IMR-90 (cell line): ENCODE data around the gene ERAS. TPM values are rescaled to one million over a fixed set of nuclear protein-coding genes. Genes with fewer than 3 reads are reported as not detected.

Experiments
- ATAC-seq: fragments of 200-7000 bp; cut with Tn5 transposase; 2 replicates; pipeline ENCODE4 v1.9.1; 2020; ENCODE audit warnings: low read depth, mild to moderate bottlenecking, moderate library complexity
- BruUV-seq: library from RNA; stranded (reverse); fragments of 400-500 nt; replicated peaks from 2 replicates; lab custom pipeline; 2021; lab: Mats Ljungman, UMichigan
- CTCF ChIA-PET: fragments of 300-600 bp; formaldehyde crosslinking; extraction: SDS; loops from one replicate; lab custom pipeline; 2021; ENCODE audit warnings: antibody characterized with exemption; lab: Yijun Ruan, JAX
- POLR2A ChIA-PET: fragments of 300-600 bp; sonication (Branson Sonifier 250); formaldehyde crosslinking; loops from one replicate; lab custom pipeline; 2022; ENCODE audit warnings: antibody characterized with exemption; ENCODE audit not compliant: unreplicated experiment; lab: Charles Lee
- DNase-seq: peaks from one replicate; pipeline ENCODE4 v3.0.0; 2013
- H2AFZ ChIP-seq: replicated peaks from 2 replicates; pipeline ENCODE3; 2013; ENCODE audit warnings: low read length, mild to moderate bottlenecking; ENCODE audit not compliant: poor library complexity
- H2AK5ac ChIP-seq: 2 replicates; pipeline ENCODE4 v1.6.1; 2013; ENCODE audit warnings: low read depth, low read length, inconsistent platforms
- H2AK9ac ChIP-seq: replicated peaks from 2 replicates; pipeline ENCODE3; 2013; ENCODE audit warnings: mild to moderate bottlenecking, low read depth, low read length, moderate library complexity; ENCODE audit not compliant: poor library complexity
- H2BK120ac ChIP-seq: 2 replicates; pipeline ENCODE4 v1.6.1; 2013; ENCODE audit warnings: low read depth, low read length, inconsistent platforms
- H2BK15ac ChIP-seq: 3 replicates; pipeline ENCODE4 v1.6.1; 2013; ENCODE audit warnings: low read depth, low read length, inconsistent platforms
- H2BK20ac ChIP-seq: 2 replicates; pipeline ENCODE4 v1.6.1; 2013; ENCODE audit warnings: low read depth, mild to moderate bottlenecking, inconsistent platforms, low read length, moderate library complexity
- H2BK5ac ChIP-seq: 2 replicates; pipeline ENCODE4 v1.6.1; 2013; ENCODE audit warnings: mild to moderate bottlenecking, low read depth, low read length, inconsistent platforms; ENCODE audit not compliant: poor library complexity, severe bottlenecking
- H3K14ac ChIP-seq: replicated peaks from 2 replicates; pipeline ENCODE4 v1.6.1; 2013; ENCODE audit warnings: low read depth, low read length, inconsistent platforms
- H3K18ac ChIP-seq: 2 replicates; pipeline ENCODE4 v1.6.1; 2013; ENCODE audit warnings: low read depth, low read length, control low read depth
- H3K23ac ChIP-seq: 2 replicates; pipeline ENCODE4 v1.6.1; 2013; ENCODE audit warnings: low read depth, low read length, inconsistent platforms
- H3K27ac ChIP-seq: 2 replicates; pipeline ENCODE4 v1.5.1; 2013; ENCODE audit warnings: mild to moderate bottlenecking, control low read depth, low read length; ENCODE audit not compliant: insufficient read depth
- H3K27me3 ChIP-seq: 2 replicates; pipeline ENCODE4 v1.6.1; 2013; ENCODE audit warnings: low read length; ENCODE audit not compliant: control insufficient read depth, insufficient read depth
- H3K36me3 ChIP-seq: 2 replicates; pipeline ENCODE4 v1.6.1; 2013; ENCODE audit warnings: low read length, mixed read lengths; ENCODE audit not compliant: control insufficient read depth, insufficient read depth
- H3K4ac ChIP-seq: 2 replicates; pipeline ENCODE4 v1.6.1; 2013; ENCODE audit warnings: low read depth, low read length, inconsistent platforms
- H3K4me1 ChIP-seq: 2 replicates; pipeline ENCODE4 v1.6.1; 2013; ENCODE audit warnings: low read length, mixed read lengths; ENCODE audit not compliant: control insufficient read depth, insufficient read depth
- H3K4me2 ChIP-seq: 2 replicates; pipeline ENCODE4 v1.6.1; 2013; ENCODE audit warnings: low read depth, mild to moderate bottlenecking, control low read depth, low read length, moderate library complexity
- H3K4me3 ChIP-seq: 2 replicates; pipeline ENCODE4 v1.5.1; 2013; ENCODE audit warnings: low read depth, mild to moderate bottlenecking, control low read depth, low read length, moderate library complexity; ENCODE audit not compliant: insufficient read depth
- H3K56ac ChIP-seq: 2 replicates; pipeline ENCODE4 v1.6.1; 2013; ENCODE audit warnings: low read length, inconsistent platforms; ENCODE audit not compliant: insufficient read depth; ENCODE audit errors: extremely low read depth
- H3K79me1 ChIP-seq, 2 experiments: 2 replicates each; pipeline ENCODE4 v1.6.1; 2013; ENCODE audit warnings: low read length in 2 of 2, inconsistent platforms in 1 of 2, low read depth in 1 of 2
- H3K9ac ChIP-seq: 2 replicates; pipeline ENCODE4 v1.6.1; 2013; ENCODE audit warnings: low read depth, low read length, control low read depth
- H3K9me1 ChIP-seq: 2 replicates; pipeline ENCODE4 v1.6.1; 2013; ENCODE audit warnings: low read length, inconsistent platforms; ENCODE audit not compliant: insufficient read depth
- H3K9me3 ChIP-seq: 2 replicates; pipeline ENCODE4 v1.6.1; 2013; ENCODE audit warnings: low read length; ENCODE audit not compliant: control insufficient read depth, insufficient read depth
- H4K20me1 ChIP-seq: 2 replicates; pipeline ENCODE4 v1.6.1; 2013; ENCODE audit warnings: low read length, inconsistent platforms; ENCODE audit not compliant: insufficient read depth
- H4K5ac ChIP-seq: 2 replicates; pipeline ENCODE4 v1.6.1; 2013; ENCODE audit warnings: mild to moderate bottlenecking, low read depth, low read length, control low read depth
- H4K8ac ChIP-seq, 2 experiments: 2 replicates each; pipeline ENCODE4 v1.6.1; 2013; ENCODE audit warnings: low read depth in 2 of 2, low read length in 2 of 2, control low read depth in 1 of 2, inconsistent platforms in 1 of 2
- H4K91ac ChIP-seq: 2 replicates; pipeline ENCODE4 v1.6.1; 2013; ENCODE audit warnings: low read depth, low read length, inconsistent platforms; ENCODE audit not compliant: insufficient read depth
- BHLHE40 ChIP-seq: fragments of 150-350 bp; IDR thresholded peaks from 2 replicates; pipeline ENCODE4 v1.6.1; 2016; ENCODE audit warnings: mild to moderate bottlenecking, low read depth, low read length
- CEBPB ChIP-seq: IDR thresholded peaks from 2 replicates; pipeline ENCODE4 v1.6.1; 2012; ENCODE audit warnings: low read depth, low read length, improper control_type of control experiment
- CHD1 ChIP-seq: IDR thresholded peaks from 2 replicates; pipeline ENCODE4 v1.6.1; 2012; ENCODE audit warnings: low read depth, low read length, improper control_type of control experiment
- CTCF ChIP-seq: conservative IDR thresholded peaks from 2 replicates; pipeline ENCODE4 v1.5.1; 2012; ENCODE audit warnings: mild to moderate bottlenecking, low read depth, low read length, improper control_type of control experiment
- ELK1 ChIP-seq: fragments of 150-350 bp; IDR thresholded peaks from 2 replicates; pipeline ENCODE4 v1.6.1; 2016; ENCODE audit warnings: low read depth, mild to moderate bottlenecking, low read length, moderate library complexity, borderline replicate concordance
- FOS ChIP-seq: fragments of 150-350 bp; IDR thresholded peaks from 2 replicates; pipeline ENCODE4 v1.6.1; 2016; ENCODE audit warnings: low read depth, low read length
- MAFK ChIP-seq: IDR thresholded peaks from 2 replicates; pipeline ENCODE4 v1.6.1; 2012; ENCODE audit warnings: low read depth, low read length, improper control_type of control experiment
- MAZ ChIP-seq: IDR thresholded peaks from 2 replicates; pipeline ENCODE4 v1.6.1; 2012; ENCODE audit warnings: low read depth, mild to moderate bottlenecking, low read length, improper control_type of control experiment, moderate library complexity, borderline replicate concordance
- MXI1 ChIP-seq: IDR thresholded peaks from 2 replicates; pipeline ENCODE4 v1.6.1; 2012; ENCODE audit warnings: low read depth, mild to moderate bottlenecking, low read length, moderate library complexity, borderline replicate concordance
- NFE2L2 ChIP-seq: fragments of 150-350 bp; IDR thresholded peaks from 2 replicates; pipeline ENCODE4 v1.6.1; 2016; ENCODE audit warnings: low read depth, mild to moderate bottlenecking, low read length
- POLR2A ChIP-seq: IDR thresholded peaks from 2 replicates; pipeline ENCODE4 v1.6.1; 2012; ENCODE audit warnings: mild to moderate bottlenecking, low read depth, low read length
- RAD21 ChIP-seq: IDR thresholded peaks from 2 replicates; pipeline ENCODE4 v1.6.1; 2012; ENCODE audit warnings: low read length, improper control_type of control experiment
- RCOR1 ChIP-seq: IDR thresholded peaks from 2 replicates; pipeline ENCODE4 v1.6.1; 2012; ENCODE audit warnings: mild to moderate bottlenecking, low read length, improper control_type of control experiment; ENCODE audit not compliant: insufficient replicate concordance
- RFX5 ChIP-seq: IDR thresholded peaks from 2 replicates; pipeline ENCODE4 v1.8.0; 2012; ENCODE audit warnings: low read depth, mild to moderate bottlenecking, low read length, moderate library complexity
- SMC3 ChIP-seq: fragments of 150-350 bp; IDR thresholded peaks from 2 replicates; pipeline ENCODE4 v1.6.1; 2016; ENCODE audit warnings: low read depth, mild to moderate bottlenecking, antibody characterized with exemption, low read length, moderate library complexity
- USF2 ChIP-seq: fragments of 150-350 bp; IDR thresholded peaks from 2 replicates; pipeline ENCODE4 v1.6.1; 2017; ENCODE audit warnings: mild to moderate bottlenecking, antibody characterized with exemption, low read length, low read depth
- WGBS, 2 experiments: methylation state at CpG; one replicate each; pipeline versions ENCODE4 v1.1.5 to v1.1.7; 2013; ENCODE audit warnings: missing lambda C conversion rate in 2 of 2; ENCODE audit not compliant: insufficient read length in 1 of 2; ENCODE audit errors: extremely low coverage in 2 of 2; 5-methylcytosine and 5-hydroxymethylcytosine counted together
- dilution Hi-C: fragments of 300-500 bp; cut with HindIII; formaldehyde crosslinking; loops from one replicate; pipeline ENCODE4 v1.14.3; 2018; ENCODE audit warnings: low sequenced_read_pairs; ENCODE audit not compliant: unreplicated experiment
- in situ Hi-C: fragments of 300-500 bp; cut with MboI; formaldehyde crosslinking; loops from 3 replicates; pipeline ENCODE4 v1.14.3; 2019; ENCODE audit warnings: low sequenced_read_pairs, inconsistent platforms, mixed read lengths
- intact Hi-C: fragments of 100-400 bp; cut with micrococcal nuclease; formaldehyde crosslinking; loops from 2 replicates; pipeline ENCODE4 v1.10.0; 2022
- polyA plus RNA-seq, 3 experiments: library from polyadenylated mRNA; depleted of rRNA; stranded (reverse); fragments of >200 nt; gene quantifications; 2 replicates each; pipeline ENCODE4 v1.2.3, GENCODE V29; 2012; ENCODE audit warnings: low replicate concordance in 1 of 3
- total RNA-seq: library from RNA; depleted of rRNA; stranded (reverse); fragments of >200 nt; gene quantifications from 2 replicates; pipeline ENCODE4 v1.2.3, GENCODE V29; 2012

ERAS gene
- total and polyA plus RNA-seq, 2 of the 4 experiments (the other 2 are of a cell fraction), result not detected

GRCh38 chrX:48818098-48818497, 8.2 kb upstream of the ERAS start:
- H2AK5ac ChIP-seq, result no peak overlapping the region
- H3K79me1 ChIP-seq, result no peaks in the 10 kb centered on the region
- H3K27ac ChIP-seq, result no peak overlapping the region
- H3K4me2 ChIP-seq, result no peak overlapping the region
- no peaks in the 10 kb centered on the region for H4K20me1 ChIP-seq
- no TSS peak for BruUV-seq
- no peak overlapping the region for H2BK20ac ChIP-seq
- no peak overlapping the region for H2AFZ ChIP-seq
- in situ Hi-C loops (no loop called here), dilution Hi-C loops (no loop called here), intact Hi-C loops (no loop called here)
- no peaks in the 10 kb centered on the region; the same call in 1 of the 2 replicates for H3K9me3 ChIP-seq
- no peak overlapping the region for H3K56ac ChIP-seq
- no peak overlapping the region for H4K91ac ChIP-seq
- no peak overlapping the region for H2BK5ac ChIP-seq
- no peaks in the 10 kb centered on the region for H3K27me3 ChIP-seq
- no peak overlapping the region for H3K18ac ChIP-seq
- no peak overlapping the region for H4K5ac ChIP-seq
- WGBS, 2 experiments, result 79% methylated on average over 7 of the region's 16 CpGs; no CpG with 5 or more reads in 1 of the 2 experiments
- H2AK9ac ChIP-seq, result peak overlapping the region; percentile 24
- H2BK15ac ChIP-seq, result no peak overlapping the region
- no peaks in the 10 kb centered on the region for H3K9me1 ChIP-seq
- H4K8ac ChIP-seq, result no peak overlapping the region
- H3K4me3 ChIP-seq, result no peak overlapping the region
- H3K4ac ChIP-seq, result no peak overlapping the region
- H3K14ac ChIP-seq, result no peak overlapping the region
- CTCF ChIA-PET, result no interaction called here
- DNase-seq, result no peak
- H3K4me1 ChIP-seq, result no peaks in the 10 kb centered on the region
- peaks cover 23% of the 10 kb centered on the region for H3K36me3 ChIP-seq
- TF ChIP-seq RFX5, result no peak
- TF ChIP-seq CHD1, result no peak
- no peak for TF ChIP-seq FOS
- no peak for TF ChIP-seq USF2
- TF ChIP-seq NFE2L2, result no peak
- no peak for TF ChIP-seq BHLHE40
- TF ChIP-seq RCOR1, result no peak
- no peak for TF ChIP-seq RAD21
- TF ChIP-seq SMC3, result no peak
- no peak for TF ChIP-seq CEBPB
- no peak for TF ChIP-seq ELK1
- no peak for TF ChIP-seq MAFK
- no peak for TF ChIP-seq CTCF
- no peak for TF ChIP-seq MAZ
- TF ChIP-seq POLR2A, result no peak
- TF ChIP-seq MXI1, result no peak
- no peak overlapping the region for H2BK120ac ChIP-seq
- H3K23ac ChIP-seq, result no peak overlapping the region
- H3K9ac ChIP-seq, result no peak overlapping the region
- ATAC-seq, result no peak
- POLR2A ChIA-PET, result no interaction called here
